ENCODE measurements around the gene MPRIP. TPM values are rescaled to one million over a fixed set of nuclear protein-coding genes. Genes with fewer than 3 reads are reported as not detected.

The MPRIP gene
- polyA plus RNA-seq, 1 of the 3 experiments (the other 2 are of a cell fraction) = 64.4 TPM

- H3K9ac ChIP-seq = no peak overlapping the region
- no peaks in the 10 kb centered on the region for H3K9me3 ChIP-seq
- peaks cover 0 to 21% of the 10 kb centered on the region in 2 experiments; a peak in 1 of 4 replicates for H3K4me1 ChIP-seq (ENCODE audit: control insufficient read depth in 1 of 2, insufficient read depth in 2 of 2, low read depth in 1 of 2, low read length in 1 of 2)
- 96% methylated on average over 13 of the region's 13 CpGs for WGBS (ENCODE audit: low lambda C conversion rate)
- no peak overlapping the region for H3K4me2 ChIP-seq
- POLR2A ChIA-PET = no interaction called here
- no peaks in the 10 kb centered on the region for H3K27me3 ChIP-seq (ENCODE audit: insufficient read depth)
- CTCF ChIA-PET = interaction anchor here (0.8 kb wide), 1 partner anchor 84 kb away, joined by 3 read pairs; no protein-coding TSS in a partner anchor
- H3K79me2 ChIP-seq (ENCODE audit: insufficient read depth) = peaks cover 97% of the 10 kb centered on the region
- H3K36me3 ChIP-seq (replicated peaks in 1 of 2; ENCODE audit: control insufficient read depth in 1 of 2, insufficient read depth in 2 of 2, low read length in 1 of 2) = peaks cover 23% of the 10 kb centered on the region in 2 experiments
- no peak overlapping the region for H3K27ac ChIP-seq (ENCODE audit: low read depth in 2 of 2, low read length in 1 of 2)
- no peak for DNase-seq
- H3K4me3 ChIP-seq (ENCODE audit: low read depth in 2 of 2, low read length in 1 of 2) = no peak overlapping the region
- H3K9me2 ChIP-seq = no peaks in the 10 kb centered on the region
- peaks cover 89% of the 10 kb centered on the region for H4K20me1 ChIP-seq (ENCODE audit: insufficient read depth)
- H3F3A ChIP-seq (replicated peaks; ENCODE audit: insufficient read depth) = no peaks in the 10 kb centered on the region
- no peak overlapping the region for H2AFZ ChIP-seq (ENCODE audit: low read depth)
- TF ChIP-seq CHD2 (IDR thresholded peaks at IDR 0.05; ENCODE audit: low read length, partially characterized antibody) (no peak), YY1 (IDR thresholded peaks at IDR 0.05; ENCODE audit: low read depth) (no peak), GABPA (IDR thresholded peaks at IDR 0.05; ENCODE audit: low read depth) (no peak), EZH2phosphoT487 (IDR thresholded peaks at IDR 0.05; ENCODE audit: borderline replicate concordance, low read depth) (no peak), POLR2AphosphoS5 (IDR thresholded peaks at IDR 0.05; ENCODE audit: low read depth, low read length) (no peak), SMC3 (IDR thresholded peaks at IDR 0.05; ENCODE audit: low read depth, low read length) (no peak), RXRA (IDR thresholded peaks at IDR 0.05; ENCODE audit: borderline replicate concordance, low read depth) (no peak), RCOR1 (IDR thresholded peaks at IDR 0.05; ENCODE audit: low read length) (no peak), NRF1 (IDR thresholded peaks at IDR 0.05; ENCODE audit: low read depth, low read length) (no peak), JUND (IDR thresholded peaks at IDR 0.05) (no peak), SIN3A (IDR thresholded peaks at IDR 0.05; ENCODE audit: borderline replicate concordance, low read depth, low read length) (no peak), ELF1 (IDR thresholded peaks at IDR 0.05) (no peak), MXI1 (IDR thresholded peaks at IDR 0.05; ENCODE audit: low read depth, low read length) (no peak)
Measured at GRCh38 chr17:17081304-17081940, 39.2 kb downstream of the MPRIP start.

- Histone ChIP-seq H3K4me3 (ENCODE audit: low read depth in 2 of 2, low read length in 1 of 2) (no peak overlapping the region), H2AFZ (ENCODE audit: low read depth) (no peak overlapping the region), H3K4me1 (ENCODE audit: control insufficient read depth in 1 of 2, insufficient read depth in 2 of 2, low read depth in 1 of 2, low read length in 1 of 2) (peaks cover 0 to 21% of the 10 kb centered on the region in 2 experiments; a peak in 1 of 4 replicates), H3K27me3 (ENCODE audit: insufficient read depth) (no peaks in the 10 kb centered on the region), H3K9me3 (no peaks in the 10 kb centered on the region), H3F3A (replicated peaks; ENCODE audit: insufficient read depth) (no peaks in the 10 kb centered on the region), H3K9ac (no peak overlapping the region), H4K20me1 (ENCODE audit: insufficient read depth) (peaks cover 91% of the 10 kb centered on the region), H3K79me2 (ENCODE audit: insufficient read depth) (peaks cover 97% of the 10 kb centered on the region), H3K27ac (ENCODE audit: low read depth in 2 of 2, low read length in 1 of 2) (no peak overlapping the region), H3K36me3 (replicated peaks in 1 of 2; ENCODE audit: control insufficient read depth in 1 of 2, insufficient read depth in 2 of 2, low read length in 1 of 2) (peaks cover 19 to 21% of the 10 kb centered on the region in 2 experiments), H3K9me2 (no peaks in the 10 kb centered on the region), H3K4me2 (no peak overlapping the region)
- WGBS (ENCODE audit: low lambda C conversion rate) = 100% methylated on average over 4 of the region's 4 CpGs
- POLR2A ChIA-PET = no interaction called here
- CTCF ChIA-PET = no interaction called here
- DNase-seq = no peak
- TF ChIP-seq MXI1 (IDR thresholded peaks at IDR 0.05; ENCODE audit: low read depth, low read length) (no peak), USF1 (IDR thresholded peaks at IDR 0.05; ENCODE audit: borderline replicate concordance, low read depth) (no peak), NRF1 (IDR thresholded peaks at IDR 0.05; ENCODE audit: low read depth, low read length) (no peak), GATA2 (CRISPR knock-in tag; IDR thresholded peaks at IDR 0.05) (no peak), FOXJ3 (CRISPR knock-in tag; IDR thresholded peaks at IDR 0.05) (no peak)
Measured at GRCh38 chr17:17082878-17083277, 40.6 kb downstream of the MPRIP start.
